OCI-LY3 (cell line): Measurements from ENCODE around the gene ADAMTS14.

Experiments
- H2AFZ ChIP-seq: fragments of 200-600, 300-600 bp; shearing (Covaris generic); 2 replicates; pipeline ENCODE4 v1.6.0; 2014; ENCODE audit warnings: antibody characterized with exemption, low read depth, low read length
- H3K27ac ChIP-seq: fragments of 200-600, 300-600 bp; sonication (generic); 2 replicates; pipeline ENCODE4 v1.5.1; 2014; ENCODE audit warnings: mild to moderate bottlenecking, low read length, moderate library complexity, mixed read lengths
- H3K27me3 ChIP-seq: fragments of 200-600, 300-600 bp; sonication (generic); 2 replicates; pipeline ENCODE4 v1.6.1; 2014; ENCODE audit warnings: low read depth, low read length, mixed read lengths
- H3K36me3 ChIP-seq: fragments of 200-600, 300-600 bp; sonication (generic); replicated peaks from 2 replicates; pipeline ENCODE3; 2014; ENCODE audit warnings: low read depth, low read length, mixed read lengths
- H3K4me1 ChIP-seq: fragments of 300-600, 200-600 bp; sonication (generic); 2 replicates; pipeline ENCODE4 v1.6.1; 2014; ENCODE audit warnings: low read length, mixed read lengths
- H3K4me2 ChIP-seq: fragments of 200-600, 300-600 bp; sonication (generic); 2 replicates; pipeline ENCODE4 v1.6.1; 2014; ENCODE audit warnings: low read length, mixed read lengths
- H3K4me3 ChIP-seq: fragments of 300-600, 200-600 bp; sonication (generic); 2 replicates; pipeline ENCODE4 v1.5.1; 2014; ENCODE audit warnings: antibody characterized with exemption, mild to moderate bottlenecking, low read length, moderate library complexity
- H3K79me2 ChIP-seq: fragments of 300-600, 200-600 bp; shearing (Covaris generic); 2 replicates; pipeline ENCODE4 v1.6.1; 2014; ENCODE audit warnings: mild to moderate bottlenecking, low read length, mixed read lengths
- H3K9ac ChIP-seq: fragments of 300-600, 200-600 bp; shearing (Covaris generic); 2 replicates; pipeline ENCODE4 v1.6.0; 2014; ENCODE audit warnings: mild to moderate bottlenecking, low read length, moderate library complexity
- H3K9me3 ChIP-seq: fragments of 200-600, 300-600 bp; shearing (Covaris generic); 2 replicates; pipeline ENCODE4 v1.6.1; 2014; ENCODE audit warnings: low read length, mixed read lengths; ENCODE audit not compliant: insufficient read depth
- H4K20me1 ChIP-seq: fragments of 200-600, 300-600 bp; sonication (generic); 2 replicates; pipeline ENCODE4 v1.6.1; 2016; ENCODE audit warnings: low read length, mixed read lengths; ENCODE audit not compliant: insufficient read depth
- CTCF ChIP-seq: fragments of 200-600, 300-600 bp; sonication (generic); IDR thresholded peaks from 2 replicates; pipeline ENCODE4 v1.5.1; 2014; ENCODE audit warnings: antibody characterized with exemption, low read length, low read depth
- EZH2phosphoT487 ChIP-seq: fragments of 200-600 bp; shearing (Covaris generic); IDR thresholded peaks from 2 replicates; pipeline ENCODE4 v1.6.1; 2018; ENCODE audit warnings: antibody characterized with exemption, mixed run types, low read depth

The ADAMTS14 gene

GRCh38 chr10:70784016-70784415 is 111.7 kb downstream of the ADAMTS14 start:
- no peak overlapping the region for H2AFZ ChIP-seq
- no peaks in the 10 kb centered on the region for H3K27me3 ChIP-seq

GRCh38 chr10:70784471-70784870 is 112.2 kb downstream of the ADAMTS14 start:
- H3K4me3 ChIP-seq = no peak overlapping the region
- no peak overlapping the region for H2AFZ ChIP-seq
- no peaks in the 10 kb centered on the region for H4K20me1 ChIP-seq
- no peaks in the 10 kb centered on the region for H3K36me3 ChIP-seq
- TF ChIP-seq CTCF = no peak
- TF ChIP-seq EZH2phosphoT487 = no peak
- no peak overlapping the region for H3K9ac ChIP-seq
- H3K4me1 ChIP-seq = no peaks in the 10 kb centered on the region
- no peaks in the 10 kb centered on the region for H3K27me3 ChIP-seq
- H3K79me2 ChIP-seq = no peaks in the 10 kb centered on the region
- H3K9me3 ChIP-seq = no peaks in the 10 kb centered on the region
- H3K4me2 ChIP-seq = no peak overlapping the region
- H3K27ac ChIP-seq = no peak overlapping the region

More at GRCh38 chr10:70784016-70784415, 111.7 kb downstream of the ADAMTS14 start:
- H4K20me1 ChIP-seq = no peaks in the 10 kb centered on the region
- no peak overlapping the region for H3K4me2 ChIP-seq
- no peak overlapping the region for H3K27ac ChIP-seq
- no peaks in the 10 kb centered on the region for H3K4me1 ChIP-seq
- H3K4me3 ChIP-seq = no peak overlapping the region
- H3K9me3 ChIP-seq = no peaks in the 10 kb centered on the region
- H3K9ac ChIP-seq = no peak overlapping the region
- no peak for TF ChIP-seq CTCF
- TF ChIP-seq EZH2phosphoT487 = no peak
- H3K79me2 ChIP-seq = no peaks in the 10 kb centered on the region
- no peaks in the 10 kb centered on the region for H3K36me3 ChIP-seq

- H3K27me3 ChIP-seq = no peaks in the 10 kb centered on the region
- H3K36me3 ChIP-seq = no peaks in the 10 kb centered on the region
- H3K4me3 ChIP-seq = no peak within 1 kb of the TSS
- H2AFZ ChIP-seq = no peak within 1 kb of the TSS
- H3K9ac ChIP-seq = no peak within 1 kb of the TSS
- H3K4me2 ChIP-seq = no peak within 1 kb of the TSS
- no peaks in the 10 kb centered on the region for H3K4me1 ChIP-seq
- TF ChIP-seq CTCF (no peak), EZH2phosphoT487 (no peak)
- no peaks in the 10 kb centered on the region for H4K20me1 ChIP-seq
- no peak within 1 kb of the TSS for H3K27ac ChIP-seq
- no peaks in the 10 kb centered on the region for H3K79me2 ChIP-seq
- H3K9me3 ChIP-seq = no peaks in the 10 kb centered on the region
Measured at GRCh38 chr10:70785190-70785589, 112.9 kb downstream of the ADAMTS14 start, which contains the start of gene TBATA. Gene TBATA (minus strand): TSS chr10:70785377. CDS start chr10:70783379, 1,998 bp downstream.

- TF ChIP-seq EZH2phosphoT487 = no peak
- TF ChIP-seq CTCF = no peak
- Histone ChIP-seq H3K79me2 (no peaks in the 10 kb centered on the region), H3K27ac (no peak overlapping the region)
Measured at GRCh38 chr10:70786799-70787415, 114.6 kb downstream of the ADAMTS14 start.

More at GRCh38 chr10:70786799-70787415, 114.6 kb downstream of the ADAMTS14 start:
- Histone ChIP-seq H3K4me1 (no peaks in the 10 kb centered on the region), H3K27me3 (no peaks in the 10 kb centered on the region), H4K20me1 (no peaks in the 10 kb centered on the region), H3K9ac (no peak overlapping the region), H3K36me3 (no peaks in the 10 kb centered on the region), H3K9me3 (no peaks in the 10 kb centered on the region), H2AFZ (no peak overlapping the region), H3K4me3 (no peak overlapping the region), H3K4me2 (no peak overlapping the region)
